Heart left ventricle (tissue), 16 donors: ENCODE results near the gene MGAT5. TPM values are rescaled to one million over a fixed set of nuclear protein-coding genes. Genes with fewer than 3 reads are reported as not detected.

Experiments
- ATAC-seq, 4 donors: fragments of 200-7000 bp; cut with Tn5 transposase; one replicate each; pipeline ENCODE4 v1.9.1; 2020 to 2022; ENCODE audit warnings: moderate library complexity in 4 of 4, mild to moderate bottlenecking in 3 of 4, moderate number of reproducible peaks in 1 of 4
- DNase-seq, 5 donors: peaks; one replicate each; pipeline ENCODE4 v3.0.0-alpha.2; 2020
- H3K27ac ChIP-seq, 12 donors: fragments of 200-600 bp; sonication (generic) in 4 of 12; one replicate each; pipeline versions ENCODE4 v1.5.0 to v1.8.0; 2016 to 2022; ENCODE audit warnings: mild to moderate bottlenecking in 2 of 12
- H3K27me3 ChIP-seq, 9 donors: fragments of 200-600 bp; sonication (generic) in 2 of 9; one replicate each; pipeline versions ENCODE4 v1.5.1 to v1.8.0; 2016 to 2022; ENCODE audit warnings: mild to moderate bottlenecking in 3 of 9
- H3K36me3 ChIP-seq, 9 donors: fragments of 200-600 bp; sonication (generic) in 2 of 9; one replicate each; pipeline versions ENCODE4 v1.5.0 to v1.8.0; 2018 to 2022; ENCODE audit warnings: mild to moderate bottlenecking in 2 of 9
- H3K4me1 ChIP-seq, 12 donors: fragments of 200-600 bp; sonication (generic) in 4 of 12; one replicate each; pipeline versions ENCODE4 v1.5.0 to v1.8.0; 2016 to 2022; ENCODE audit warnings: mild to moderate bottlenecking in 3 of 12
- H3K4me3 ChIP-seq, 12 donors: fragments of 200-600 bp; sonication (generic) in 4 of 12; one replicate each; pipeline versions ENCODE4 v1.5.0 to v1.8.0; 2017 to 2022; ENCODE audit warnings: mild to moderate bottlenecking in 9 of 12, moderate library complexity in 4 of 12
- H3K9me3 ChIP-seq, 12 donors: fragments of 200-600 bp; sonication (generic) in 4 of 12; one replicate each; pipeline versions ENCODE4 v1.5.0 to v1.8.0; 2016 to 2022; ENCODE audit warnings: mild to moderate bottlenecking in 1 of 12
- CTCF ChIP-seq, 12 donors: fragments of 200-600 bp; sonication (generic) in 4 of 12; IDR thresholded peaks; one replicate each; pipeline versions ENCODE4 v1.5.0 to v1.8.0; 2018 to 2022; ENCODE audit warnings: antibody characterized with exemption in 12 of 12, mild to moderate bottlenecking in 5 of 12
- POLR2A ChIP-seq, 2 donors: fragments of 450-650 bp; IDR thresholded peaks; one replicate each; pipeline ENCODE4 v1.6.1; 2017; ENCODE audit warnings: antibody characterized with exemption in 2 of 2, mild to moderate bottlenecking in 2 of 2, moderate library complexity in 2 of 2
- WGBS, 4 donors: extraction: QIAGEN DNeasy Blood & Tissue Kit in 2 of 4; methylation state at CpG; one replicate each; pipeline versions ENCODE4 v1.1.5 to v1.1.7; 2013 to 2018; 5-methylcytosine and 5-hydroxymethylcytosine counted together
- intact Hi-C, 10 donors: fragments of 100-400 bp; cut with DNase I; formaldehyde crosslinking; loops; one replicate each; pipeline versions ENCODE4 v1.11.1 to v1.14.2; 2022
- polyA plus RNA-seq, 2 donors: library from polyadenylated mRNA; stranded (reverse); fragments of 200-250 nt; gene quantifications; one replicate each; pipeline ENCODE4 v1.2.3, GENCODE V29; 2013
- total RNA-seq, 9 donors: library from RNA; depleted of rRNA in 2 of 9; stranded (reverse); fragments of >200 nt in 2 of 9; fragmentation: NEBNext Ultra II Directional in 3 of 9; extraction: Animal tissue kit (Norgen Biotek cat#: 25700) in 3 of 9; gene quantifications; one replicate each; pipeline versions ENCODE4 v1.1.0 to v1.2.4, GENCODE V29; 2016 to 2023
- donor health status: ischemic (EF 13 %, LVEDD 7.1; RV severe dilation, severe dysfunction).
- donor health status: healthy with polysubstance abuse.
- donor health status: DM: no; HTN: yes; CAD: no.
- donor health status: DM: no; HTN: no; CAD: no.
- donor health status: ischemic (EF 25% LVEDD 6.9; RV normal size, moderate dysfunction).
- donor health status: ischemic (EF 25% LVEDD 5.7; RV mildly dilated, moderate dysfunction).
- donor health status: healthy.
- donor health status: DM: yes; HTN: yes; CAD: no.
- donor health status: ischemic (EF 35%, LVEDD 5.7; RV mildly dilated, moderate dysfunction).
- donor health status: nonischemic (EF 11% LVEDD 7.7; RV severe dilation, severe dysfunction).
- donor health status: DM: yes; HTN: yes; CAD: no.
- donor health status: PGD.
- donor health status: ischemic (EF 29% LVEDD 5.4; RV normal size, mild dysfunction).
- donor health status: nonischemic (EF 23%, LVEDD 6.1; RV moderate dilation, normal function).

The MGAT5 gene
- total and polyA plus RNA-seq, 11 donors, result 9.7 to 116 (median 79.3) TPM

- no peak for ATAC-seq
- H3K36me3 ChIP-seq, result peaks cover 0 to 69% (median 43%) of the 10 kb centered on the region in 9 donors
Measured at GRCh38 chr2:134354611-134355010, 100.7 kb downstream of the MGAT5 start.

GRCh38 chr2:134357814-134358213 is 103.9 kb downstream of the MGAT5 start:
- no peaks in the 10 kb centered on the region for H3K27me3 ChIP-seq
- H3K36me3 ChIP-seq, result peaks cover 0 to 46% (median 26%) of the 10 kb centered on the region in 9 donors
- intact Hi-C loops, result no loop called here
- no peak overlapping the region for H3K4me3 ChIP-seq
- TF ChIP-seq CTCF (IDR thresholded peaks at IDR 0.05), result no peak
- TF ChIP-seq POLR2A (IDR thresholded peaks at IDR 0.05), result no peak
- no peak overlapping the region for H3K27ac ChIP-seq
- H3K4me1 ChIP-seq, result peaks cover 0 to 44% (median 30%) of the 10 kb centered on the region in 12 donors
- WGBS, 4 donors, result 80 to 97% (median 95%) methylated on average over 3 of the region's 3 CpGs
- H3K9me3 ChIP-seq, result no peaks in the 10 kb centered on the region
- DNase-seq (no peak), ATAC-seq (no peak)

More at GRCh38 chr2:134354611-134355010, 100.7 kb downstream of the MGAT5 start:
- Histone ChIP-seq H3K9me3 (no peaks in the 10 kb centered on the region), H3K4me3 (no peak overlapping the region), H3K27ac (no peak overlapping the region), H3K27me3 (no peaks in the 10 kb centered on the region), H3K4me1 (peaks cover 0 to 11% (median 5%) of the 10 kb centered on the region in 12 donors)
- 97 to 99% (median 99%) methylated on average over 3 of the region's 3 CpGs for WGBS, 4 donors
- DNase-seq, result no peak
- TF ChIP-seq CTCF (IDR thresholded peaks at IDR 0.05) (no peak), POLR2A (IDR thresholded peaks at IDR 0.05) (no peak)
- intact Hi-C loops, result no loop called here

- intact Hi-C loops, result loop anchor here in 3 of 10 donors (5.0 to 10.0 kb wide), 2 partner anchors 85 to 102 kb away; no protein-coding TSS in a partner anchor
Measured at GRCh38 chr2:134359367-134360081, 105.7 kb downstream of the MGAT5 start.

More at GRCh38 chr2:134359367-134360081, 105.7 kb downstream of the MGAT5 start:
- Histone ChIP-seq H3K9me3 (no peaks in the 10 kb centered on the region), H3K36me3 (peaks cover 0 to 40% (median 28%) of the 10 kb centered on the region in 9 donors), H3K27me3 (no peaks in the 10 kb centered on the region), H3K4me3 (no peak overlapping the region), H3K27ac (peak overlapping the region in 8 of 12 donors; percentile 19 to 85 (median 70)), H3K4me1 (peaks cover 0 to 45% (median 34%) of the 10 kb centered on the region in 12 donors)
- WGBS, 4 donors, result 44 to 58% (median 51%) methylated on average over 10 of the region's 10 CpGs
- DNase-seq (no peak), ATAC-seq (peak in 3 of 4 donors; percentile 33 to 43 (median 40))
- no peak for TF ChIP-seq POLR2A (IDR thresholded peaks at IDR 0.05)
- TF ChIP-seq CTCF (IDR thresholded peaks at IDR 0.05), result no peak
